ENCODE measurements around the gene COL27A1. TPM values are rescaled to one million over a fixed set of nuclear protein-coding genes. Genes with fewer than 3 reads are reported as not detected.

COL27A1 gene
- total and polyA plus RNA-seq, 2 experiments from 2014 or later = 44.6 to 47.0 TPM

GRCh38 chr9:114168281-114169028 is 13.1 kb downstream of the COL27A1 start:
- Histone ChIP-seq H3K4me3 (no peak overlapping the region), H4K20me1 (ENCODE audit: insufficient read depth, poor library complexity, severe bottlenecking) (no peaks in the 10 kb centered on the region), H3K4me2 (no peak overlapping the region), H3K79me2 (peaks cover 38% of the 10 kb centered on the region), H3K4me1 (ENCODE audit: insufficient read depth) (peaks cover 9% of the 10 kb centered on the region), H3K27me3 (no peaks in the 10 kb centered on the region), H3K9me2 (replicated peaks; ENCODE audit: insufficient read depth) (no peaks in the 10 kb centered on the region), H3K9me3 (ENCODE audit: low read depth) (no peaks in the 10 kb centered on the region), H3K27ac (no peak overlapping the region), H3K36me3 (replicated peaks; ENCODE audit: insufficient read depth, low read depth) (no peaks in the 10 kb centered on the region), H2AFZ (no peak overlapping the region)
- TF ChIP-seq CTCF (IDR thresholded peaks at IDR 0.05; ENCODE audit: poor library complexity) (no peak), EZH2 (IDR thresholded peaks at IDR 0.05; ENCODE audit: borderline replicate concordance) (no peak), EZH2phosphoT487 (IDR thresholded peaks at IDR 0.05; ENCODE audit: low read depth, severe bottlenecking, unreplicated experiment) (no peak)
- no peak for DNase-seq (ENCODE audit: low spot score)
- 98% methylated on average over 22 of the region's 22 CpGs for WGBS (ENCODE audit: low lambda C conversion rate, missing lambda C conversion rate)

DNA sequence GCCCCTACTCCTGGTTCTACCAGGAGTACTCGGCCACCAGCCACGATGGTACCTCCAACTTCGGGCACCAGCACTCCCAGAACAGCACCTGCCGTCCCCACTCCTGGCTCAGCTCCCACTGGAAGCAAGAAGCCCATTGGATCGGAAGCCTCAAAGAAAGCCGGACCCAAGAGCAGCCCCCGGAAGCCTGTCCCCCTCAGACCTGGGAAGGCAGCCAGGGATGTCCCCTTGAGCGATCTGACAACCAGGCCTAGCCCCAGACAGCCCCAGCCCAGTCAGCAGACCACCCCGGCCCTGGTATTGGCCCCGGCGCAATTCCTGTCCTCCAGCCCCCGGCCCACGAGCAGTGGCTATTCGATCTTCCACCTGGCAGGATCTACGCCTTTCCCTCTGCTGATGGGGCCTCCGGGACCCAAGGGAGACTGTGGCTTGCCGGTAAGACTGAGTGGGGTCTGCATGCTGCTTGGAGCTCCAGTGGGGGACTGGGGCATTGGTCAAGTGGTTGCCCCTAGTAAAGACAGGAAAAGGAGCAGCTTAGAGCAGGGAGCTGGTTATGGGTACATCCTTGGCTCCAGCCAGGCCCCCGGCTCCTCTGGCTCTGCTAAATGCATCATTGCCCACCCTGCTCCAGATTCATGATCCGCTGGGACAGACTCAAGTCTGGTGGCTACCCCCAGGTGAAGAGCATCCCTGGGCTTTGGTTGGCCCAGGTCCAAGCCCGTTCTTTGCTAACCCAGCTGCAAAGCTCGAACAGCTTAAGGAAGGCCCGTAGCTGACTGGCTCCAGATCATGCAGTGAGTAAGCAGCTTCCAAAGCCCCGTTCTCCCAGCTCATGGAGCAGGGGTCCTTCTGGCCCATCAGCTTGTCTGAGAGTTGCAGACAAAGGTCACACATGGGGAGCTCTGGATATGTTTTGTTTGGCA is 14.0 kb downstream of the COL27A1 start:
- TF ChIP-seq EZH2phosphoT487 (IDR thresholded peaks at IDR 0.05; ENCODE audit: low read depth, severe bottlenecking, unreplicated experiment) (no peak), EZH2 (IDR thresholded peaks at IDR 0.05; ENCODE audit: borderline replicate concordance) (no peak), CTCF (IDR thresholded peaks at IDR 0.05; ENCODE audit: poor library complexity) (no peak)
- no peak overlapping the region for H2AFZ ChIP-seq
- no peaks in the 10 kb centered on the region for H3K9me3 ChIP-seq (ENCODE audit: low read depth)
- no peak for DNase-seq (ENCODE audit: low spot score)
- H3K27ac ChIP-seq = no peak overlapping the region
- peaks cover 4% of the 10 kb centered on the region for H3K4me1 ChIP-seq (ENCODE audit: insufficient read depth)
- H3K27me3 ChIP-seq = no peaks in the 10 kb centered on the region
- no peak overlapping the region for H3K4me3 ChIP-seq
- WGBS (ENCODE audit: low lambda C conversion rate, missing lambda C conversion rate) = 93% methylated on average over 21 of the region's 23 CpGs
- no peaks in the 10 kb centered on the region for H4K20me1 ChIP-seq (ENCODE audit: insufficient read depth, poor library complexity, severe bottlenecking)
- H3K4me2 ChIP-seq = no peak overlapping the region
- H3K79me2 ChIP-seq = peaks cover 40% of the 10 kb centered on the region
- no peaks in the 10 kb centered on the region for H3K36me3 ChIP-seq (replicated peaks; ENCODE audit: insufficient read depth, low read depth)
- no peaks in the 10 kb centered on the region for H3K9me2 ChIP-seq (replicated peaks; ENCODE audit: insufficient read depth)

DNA sequence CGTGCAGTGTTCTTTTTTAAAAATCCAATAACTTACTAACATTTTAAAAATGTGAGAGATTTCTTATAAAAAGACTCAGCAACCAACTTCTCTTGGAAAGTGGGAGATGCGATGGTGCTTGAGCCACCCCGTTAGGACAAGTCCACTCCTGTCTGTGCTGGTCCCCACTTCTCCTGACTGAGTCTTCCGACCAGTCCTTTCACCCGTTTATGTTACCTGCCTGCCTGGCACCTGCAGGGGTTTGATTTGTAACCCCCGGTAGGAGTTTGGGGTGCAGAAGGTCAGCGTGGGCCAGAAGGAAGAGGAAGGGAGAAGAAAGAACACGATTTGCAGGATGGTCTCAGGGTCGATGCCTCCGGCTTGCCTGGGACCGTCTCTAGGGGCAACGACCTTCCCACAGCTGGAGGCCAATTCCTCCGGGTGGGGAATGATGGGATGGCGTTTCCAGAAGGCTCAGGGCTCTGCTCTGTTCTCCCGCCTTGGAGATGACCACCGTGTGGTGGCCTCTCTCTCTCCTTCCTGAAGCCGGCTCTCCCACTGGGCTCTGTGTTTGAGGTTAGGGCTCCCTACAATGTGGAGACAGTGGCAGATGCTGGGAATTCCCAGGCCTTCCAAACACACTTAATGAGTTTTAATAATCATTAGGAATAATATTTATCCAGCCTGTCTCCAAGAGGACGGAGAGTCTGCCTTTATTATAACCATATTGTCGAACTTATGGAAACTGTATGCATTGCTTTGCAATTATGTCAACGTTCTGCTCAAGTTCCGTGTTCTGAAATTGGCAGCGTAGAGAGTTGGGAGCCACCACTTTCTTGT is 14.8 kb downstream of the COL27A1 start:
- Histone ChIP-seq H3K4me1 (ENCODE audit: insufficient read depth) (peaks cover 10% of the 10 kb centered on the region), H3K36me3 (replicated peaks; ENCODE audit: insufficient read depth, low read depth) (no peaks in the 10 kb centered on the region), H3K9me2 (replicated peaks; ENCODE audit: insufficient read depth) (no peaks in the 10 kb centered on the region), H3K9me3 (ENCODE audit: low read depth) (no peaks in the 10 kb centered on the region), H3K4me2 (no peak overlapping the region), H2AFZ (no peak overlapping the region), H3K27ac (no peak overlapping the region), H3K27me3 (no peaks in the 10 kb centered on the region), H3K79me2 (peaks cover 35% of the 10 kb centered on the region), H4K20me1 (ENCODE audit: insufficient read depth, poor library complexity, severe bottlenecking) (no peaks in the 10 kb centered on the region), H3K4me3 (no peak overlapping the region)
- 80% methylated on average over 21 of the region's 22 CpGs for WGBS (ENCODE audit: low lambda C conversion rate, missing lambda C conversion rate)
- TF ChIP-seq EZH2phosphoT487 (IDR thresholded peaks at IDR 0.05; ENCODE audit: low read depth, severe bottlenecking, unreplicated experiment) = no peak
- no peak for TF ChIP-seq EZH2 (IDR thresholded peaks at IDR 0.05; ENCODE audit: borderline replicate concordance)
- TF ChIP-seq CTCF (IDR thresholded peaks at IDR 0.05; ENCODE audit: poor library complexity) = no peak
- no peak for DNase-seq (ENCODE audit: low spot score)
